ENCODE results near the gene LRRC1.
"Not testable (repeated sequence)": the region's sequence is repeated elsewhere in the genome, so short reads cannot be mapped to it uniquely, and the experiment has no call there.

The LRRC1 gene

GRCh38 chr6:53793318-53794136 lies 1.3 kb upstream of the LRRC1 start:
- peak; percentile 39 for DNase-seq

- DNase-seq: peak; percentile 77
Observed at GRCh38 chr6:53794137-53794719, 577 bp upstream of the LRRC1 start.

- peak; percentile 64 for DNase-seq
Observed at GRCh38 chr6:53795340-53795701, 516 bp downstream of the LRRC1 start.

- DNase-seq: peak; percentile 59
Observed at GRCh38 chr6:53795702-53796450, 1.1 kb downstream of the LRRC1 start.

GRCh38 chr6:53796451-53796780 lies 1.6 kb downstream of the LRRC1 start:
- DNase-seq: no peak

- DNase-seq: no peak
Observed at GRCh38 chr6:53796791-53797190, 2.0 kb downstream of the LRRC1 start.

- no peak for DNase-seq
Observed at GRCh38 chr6:53797304-53797703, 2.5 kb downstream of the LRRC1 start.

- no peak for DNase-seq
Observed at GRCh38 chr6:53799340-53799739, 4.5 kb downstream of the LRRC1 start.

GRCh38 chr6:53801022-53801421 lies 6.2 kb downstream of the LRRC1 start:
- no peak for DNase-seq

- no peak for DNase-seq
Observed at GRCh38 chr6:53802582-53802981, 7.8 kb downstream of the LRRC1 start.

- DNase-seq: no peak
Observed at GRCh38 chr6:53803081-53803860, 8.5 kb downstream of the LRRC1 start.

- no peak for DNase-seq
Observed at GRCh38 chr6:53805016-53805415, 10.2 kb downstream of the LRRC1 start.

GRCh38 chr6:53805725-53806124 lies 10.9 kb downstream of the LRRC1 start:
- DNase-seq: no peak

GRCh38 chr6:53807606-53808005 lies 12.8 kb downstream of the LRRC1 start:
- not testable (repeated sequence) for DNase-seq

- no peak for DNase-seq
Observed at GRCh38 chr6:53808302-53808881, 13.6 kb downstream of the LRRC1 start.

GRCh38 chr6:53809691-53810090 lies 14.9 kb downstream of the LRRC1 start:
- DNase-seq: no peak

- DNase-seq: peak; percentile 95
Observed at GRCh38 chr6:53811082-53811481, 16.3 kb downstream of the LRRC1 start.

GRCh38 chr6:53811746-53812145 lies 16.9 kb downstream of the LRRC1 start:
- no peak for DNase-seq

- no peak for DNase-seq
Observed at GRCh38 chr6:53813096-53813495, 18.3 kb downstream of the LRRC1 start.

- DNase-seq: no peak
Observed at GRCh38 chr6:53813801-53814200, 19.0 kb downstream of the LRRC1 start.

GRCh38 chr6:53814353-53814752 lies 19.5 kb downstream of the LRRC1 start:
- no peak for DNase-seq

GRCh38 chr6:53815381-53816119 lies 20.7 kb downstream of the LRRC1 start:
- DNase-seq: no peak
